ENCODE measurements around the gene P4HB.

DNA sequence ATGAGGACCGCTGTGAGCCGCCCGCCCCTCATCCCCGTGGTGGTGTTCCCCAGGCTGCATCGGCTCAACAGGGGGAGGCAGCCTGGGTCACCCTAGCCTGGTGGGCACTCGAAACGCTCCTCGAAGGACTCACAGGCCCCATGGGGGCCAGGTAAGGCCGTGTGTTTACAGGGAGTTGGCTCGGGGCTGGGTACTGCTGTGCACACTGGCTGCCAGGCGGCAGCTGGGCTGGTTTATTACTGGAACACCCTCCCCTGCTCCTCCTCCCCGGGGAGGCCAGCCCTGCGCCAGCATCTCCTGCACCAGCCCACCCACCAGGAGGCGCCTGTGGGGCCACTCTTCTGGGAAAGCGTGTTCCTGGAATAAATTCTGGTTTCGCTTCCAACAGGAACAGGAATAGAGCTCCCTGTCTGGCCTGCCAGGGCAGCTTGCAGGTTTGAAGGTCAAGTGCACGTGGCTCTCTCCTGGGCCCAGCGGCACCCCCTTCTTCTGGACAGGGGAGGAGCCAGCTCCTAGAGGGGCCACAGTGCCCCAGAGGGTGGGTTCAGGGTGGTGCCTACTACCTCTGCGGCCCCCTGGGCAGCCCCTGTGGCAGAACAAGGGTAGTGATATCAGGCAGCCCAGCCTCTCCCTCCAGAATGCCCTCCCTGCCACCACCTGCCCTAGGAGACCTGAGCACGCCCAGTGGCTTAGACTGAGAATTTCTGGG, 38.6 kb downstream of the P4HB start:
- TF ChIP-seq, protein P1, sequence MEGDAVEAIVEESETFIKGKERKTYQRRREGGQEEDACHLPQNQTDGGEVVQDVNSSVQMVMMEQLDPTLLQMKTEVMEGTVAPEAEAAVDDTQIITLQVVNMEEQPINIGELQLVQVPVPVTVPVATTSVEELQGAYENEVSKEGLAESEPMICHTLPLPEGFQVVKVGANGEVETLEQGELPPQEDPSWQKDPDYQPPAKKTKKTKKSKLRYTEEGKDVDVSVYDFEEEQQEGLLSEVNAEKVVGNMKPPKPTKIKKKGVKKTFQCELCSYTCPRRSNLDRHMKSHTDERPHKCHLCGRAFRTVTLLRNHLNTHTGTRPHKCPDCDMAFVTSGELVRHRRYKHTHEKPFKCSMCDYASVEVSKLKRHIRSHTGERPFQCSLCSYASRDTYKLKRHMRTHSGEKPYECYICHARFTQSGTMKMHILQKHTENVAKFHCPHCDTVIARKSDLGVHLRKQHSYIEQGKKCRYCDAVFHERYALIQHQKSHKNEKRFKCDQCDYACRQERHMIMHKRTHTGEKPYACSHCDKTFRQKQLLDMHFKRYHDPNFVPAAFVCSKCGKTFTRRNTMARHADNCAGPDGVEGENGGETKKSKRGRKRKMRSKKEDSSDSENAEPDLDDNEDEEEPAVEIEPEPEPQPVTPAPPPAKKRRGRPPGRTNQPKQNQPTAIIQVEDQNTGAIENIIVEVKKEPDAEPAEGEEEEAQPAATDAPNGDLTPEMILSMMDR (IDR thresholded peaks at IDR 0.05): peak; percentile 63 to 89 (median 78)
- TF ChIP-seq POLR2A (IDR thresholded peaks at IDR 0.05): no peak
